HG02642 (cell line): ENCODE data around the gene SKP1.
"Not testable (repeated sequence)": the region's sequence is repeated elsewhere in the genome, so short reads cannot be mapped to it uniquely, and the experiment has no call there.

Experiments
- ATAC-seq: cut with Tn5 transposase; IDR thresholded peaks from one replicate; pipeline ENCODE4 v1.9.1; 2021; ENCODE audit warnings: mild to moderate bottlenecking; ENCODE audit not compliant: unreplicated experiment, poor library complexity

The SKP1 gene

GRCh38 chr5:134178096-134178419 lies 1.3 kb upstream of the SKP1 start:
- no peak for ATAC-seq

- ATAC-seq = no peak
Observed at GRCh38 chr5:134177369-134178095, 782 bp upstream of the SKP1 start.

GRCh38 chr5:134175921-134176510 lies 734 bp downstream of the SKP1 start:
- ATAC-seq = peak; percentile 21

GRCh38 chr5:134174841-134175839 lies 1.6 kb downstream of the SKP1 start:
- no peak for ATAC-seq

- no peak for ATAC-seq
Observed at GRCh38 chr5:134171972-134172371, 4.8 kb downstream of the SKP1 start.

GRCh38 chr5:134162592-134162991 lies 14.2 kb downstream of the SKP1 start:
- ATAC-seq = no peak

GRCh38 chr5:134161513-134162395 lies 15.0 kb downstream of the SKP1 start:
- ATAC-seq = no peak

- no peak for ATAC-seq
Observed at GRCh38 chr5:134153657-134154056, 23.1 kb downstream of the SKP1 start.

GRCh38 chr5:134153241-134153640 lies 23.5 kb downstream of the SKP1 start:
- ATAC-seq = no peak

GRCh38 chr5:134152173-134152832 lies 24.4 kb downstream of the SKP1 start:
- not testable (repeated sequence) for ATAC-seq

GRCh38 chr5:134151723-134152122 lies 25.0 kb downstream of the SKP1 start:
- no peak for ATAC-seq

- ATAC-seq = no peak
Observed at GRCh38 chr5:134149571-134150303, 27.0 kb downstream of the SKP1 start.

GRCh38 chr5:134148986-134149539 lies 27.7 kb downstream of the SKP1 start:
- no peak for ATAC-seq

- no peak for ATAC-seq
Observed at GRCh38 chr5:134148316-134148715, 28.4 kb downstream of the SKP1 start.

- ATAC-seq = no peak
Observed at GRCh38 chr5:134146651-134147518, 29.9 kb downstream of the SKP1 start.

- peak; percentile 66 for ATAC-seq
Observed at GRCh38 chr5:134145779-134146581, 30.8 kb downstream of the SKP1 start.
